Body of pancreas (tissue), 4 donors: Measurements from ENCODE around the gene MTCH2.
"Not testable (repeated sequence)": the region's sequence is repeated elsewhere in the genome, so short reads cannot be mapped to it uniquely, and the experiment has no call there.

Source experiments
- CTCF ChIP-seq, 7 experiments: fragments of 450-650 bp in 4 of 7; fragments of 200-600 bp in 3 of 7; sonication (generic) in 3 of 7; IDR thresholded peaks; one replicate each; pipeline ENCODE4 v1.5.1; 2016 to 2019; ENCODE audit warnings: antibody characterized with exemption in 7 of 7
- POLR2A ChIP-seq, 3 donors: fragments of 450-650 bp; IDR thresholded peaks; one replicate each; pipeline ENCODE4 v1.6.1; 2016; ENCODE audit warnings: antibody characterized with exemption in 3 of 3, mild to moderate bottlenecking in 2 of 3

GRCh38 chr11:47686704-47687103 is 44.3 kb upstream of the MTCH2 start:
- TF ChIP-seq POLR2A, CTCF (IDR thresholded peaks at IDR 0.05): not testable (repeated sequence)
